GM15510 (cell line): ENCODE data around the gene TRAIP.

Source experiments
- POLR2A ChIP-seq: IDR thresholded peaks from 3 replicates; pipeline ENCODE4 v1.6.1; 2011; ENCODE audit warnings: borderline replicate concordance; ENCODE audit not compliant: insufficient read length; ENCODE audit errors: extremely low read depth

The TRAIP gene

DNA sequence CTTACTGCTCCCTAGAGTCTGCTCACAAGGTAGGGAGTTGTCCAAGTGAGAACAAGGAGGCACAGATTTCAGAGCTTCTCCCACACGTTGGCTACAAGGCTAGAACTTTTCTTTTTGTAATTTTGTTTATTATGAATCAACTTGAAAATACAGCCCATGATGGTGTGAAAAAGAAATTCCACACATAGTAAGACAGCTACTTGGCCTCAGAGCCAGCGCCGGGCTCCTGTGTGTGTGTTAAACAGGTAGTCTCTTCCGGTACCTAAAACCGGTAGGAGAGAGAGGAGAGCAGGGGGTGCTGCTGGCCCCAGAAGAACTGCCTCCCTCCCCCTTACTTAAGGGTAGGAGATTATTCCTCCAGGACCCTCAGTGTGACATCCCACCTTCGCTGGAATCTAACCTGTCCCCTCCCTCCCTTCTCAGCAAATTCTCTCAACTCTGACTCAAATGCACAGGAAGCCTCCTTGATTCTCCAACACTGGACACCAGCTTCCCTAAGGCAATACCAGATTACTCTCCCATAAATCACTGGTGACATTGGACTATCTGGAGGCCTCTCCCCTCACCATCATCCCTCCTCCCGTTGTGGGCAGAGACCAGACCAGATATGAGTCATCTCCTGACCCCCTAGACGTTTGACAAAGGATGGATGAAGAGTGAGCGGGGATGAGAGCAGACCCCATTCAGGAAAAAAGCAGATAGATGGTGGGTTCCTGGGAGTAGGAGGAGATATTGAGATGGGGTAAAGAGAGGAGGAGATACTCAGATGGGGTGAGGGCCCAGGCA, 65.5 kb downstream of the TRAIP start:
- no peak for TF ChIP-seq POLR2A

- no peak for TF ChIP-seq POLR2A
Observed at GRCh38 chr3:49788056-49788455, 68.3 kb downstream of the TRAIP start.

- no peak for TF ChIP-seq POLR2A
Observed at GRCh38 chr3:49787536-49787935, 68.8 kb downstream of the TRAIP start.

DNA sequence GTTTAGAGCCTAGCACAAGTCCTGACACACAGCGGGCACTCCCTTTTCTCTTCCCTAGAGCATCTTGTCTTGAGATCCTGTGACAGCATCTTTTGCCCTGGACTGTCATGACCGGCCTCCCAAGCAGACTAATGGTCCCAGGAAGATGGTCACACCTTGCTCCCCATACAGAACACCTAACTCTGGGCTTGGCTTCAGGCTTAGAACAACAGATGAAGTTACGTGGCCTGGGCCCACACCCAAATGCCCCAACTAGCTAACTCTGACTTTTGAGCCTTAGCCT, 69.2 kb downstream of the TRAIP start:
- TF ChIP-seq POLR2A, result no peak

DNA sequence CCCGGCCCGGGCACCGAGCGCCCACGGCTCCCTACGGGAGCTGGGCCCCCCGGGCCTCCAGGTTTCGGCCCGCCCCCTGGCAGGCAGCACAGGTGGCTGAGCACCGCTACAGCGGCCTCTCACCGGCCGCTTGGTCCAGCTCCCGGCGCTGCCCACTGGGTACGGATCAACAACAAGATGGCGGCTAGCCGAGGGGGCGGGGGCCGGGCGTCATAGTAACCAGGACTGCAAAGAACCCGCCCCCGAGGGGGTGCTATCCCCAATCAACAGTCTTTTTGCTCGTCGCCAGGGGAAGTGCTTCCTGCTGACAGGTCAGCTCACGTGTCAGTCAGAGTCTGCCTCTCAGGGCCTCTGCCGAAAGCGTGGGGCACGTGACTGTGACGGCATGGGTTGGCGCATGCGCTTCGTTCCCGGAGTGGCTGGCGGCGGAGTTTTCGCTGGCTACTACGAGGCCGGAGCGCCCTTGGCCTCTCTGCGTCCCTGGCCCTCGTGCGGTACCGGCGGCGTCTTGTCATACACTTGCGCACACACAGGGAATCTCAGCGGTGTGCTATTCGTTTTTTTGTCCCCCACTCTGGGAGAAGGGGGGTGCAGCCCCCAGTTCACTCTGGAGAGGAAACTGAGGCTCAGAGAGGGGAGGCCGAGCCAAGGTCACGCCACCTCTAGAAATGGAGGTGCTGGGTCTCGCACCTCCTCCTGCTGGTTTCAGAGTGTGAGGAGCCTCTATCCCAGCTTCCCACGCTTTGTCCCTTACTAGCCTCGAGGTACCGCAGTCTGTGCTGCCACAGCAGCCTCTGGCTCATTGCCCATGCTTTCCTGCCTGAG, 69.8 kb downstream of the TRAIP start, which contains the start of gene IP6K1:
Gene IP6K1, minus strand, starts transcription at position 186 of the 825 bp plus-strand sequence. CDS start 38,502 bp downstream, outside the sequence.
- TF ChIP-seq POLR2A, result peak; percentile 93

- TF ChIP-seq POLR2A, result no peak
Observed at GRCh38 chr3:49785565-49786356, 70.6 kb downstream of the TRAIP start.

- no peak for TF ChIP-seq POLR2A
Observed at GRCh38 chr3:49781415-49782199, 74.8 kb downstream of the TRAIP start.

DNA sequence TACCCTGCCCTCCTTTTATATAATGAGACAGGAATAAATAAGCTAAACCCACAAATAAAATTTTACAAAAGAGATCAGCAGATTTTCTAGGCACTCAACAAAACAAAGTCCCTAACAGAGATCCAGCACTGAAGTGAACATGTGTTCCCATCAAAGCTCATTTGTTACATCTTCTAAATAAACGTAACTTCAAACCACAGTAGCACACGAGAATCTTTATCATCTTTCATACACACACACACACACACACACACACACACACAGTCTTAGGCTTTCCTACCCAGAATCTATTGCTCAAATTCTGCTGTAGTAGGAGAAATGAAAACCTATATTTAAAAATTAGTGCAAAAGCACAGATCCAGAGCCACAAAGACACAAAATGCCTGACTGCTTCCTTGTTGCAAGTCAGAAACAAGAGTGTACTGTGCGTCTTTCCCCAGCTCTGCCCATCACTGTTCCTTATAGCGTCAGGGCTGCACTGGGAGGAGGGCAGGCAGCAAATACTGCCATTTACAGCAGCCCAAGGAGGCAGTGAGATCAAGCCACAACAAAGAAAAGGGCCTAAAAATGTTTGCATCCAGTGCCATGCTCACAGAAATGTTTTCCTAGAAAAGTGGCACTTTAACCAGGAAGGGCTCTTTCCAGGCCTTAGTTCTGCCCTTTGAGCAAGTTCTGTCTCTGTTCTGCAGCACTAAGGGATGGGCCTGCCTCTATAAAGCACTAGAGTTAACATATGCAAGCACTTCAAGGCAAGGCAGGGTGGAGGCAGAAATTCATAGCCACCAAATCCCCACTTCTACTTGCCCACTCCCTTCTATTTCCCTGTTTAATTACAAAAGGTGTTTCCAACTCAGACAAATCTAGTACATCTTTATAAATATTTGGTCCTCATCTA, 76.0 kb downstream of the TRAIP start:
- no peak for TF ChIP-seq POLR2A

DNA sequence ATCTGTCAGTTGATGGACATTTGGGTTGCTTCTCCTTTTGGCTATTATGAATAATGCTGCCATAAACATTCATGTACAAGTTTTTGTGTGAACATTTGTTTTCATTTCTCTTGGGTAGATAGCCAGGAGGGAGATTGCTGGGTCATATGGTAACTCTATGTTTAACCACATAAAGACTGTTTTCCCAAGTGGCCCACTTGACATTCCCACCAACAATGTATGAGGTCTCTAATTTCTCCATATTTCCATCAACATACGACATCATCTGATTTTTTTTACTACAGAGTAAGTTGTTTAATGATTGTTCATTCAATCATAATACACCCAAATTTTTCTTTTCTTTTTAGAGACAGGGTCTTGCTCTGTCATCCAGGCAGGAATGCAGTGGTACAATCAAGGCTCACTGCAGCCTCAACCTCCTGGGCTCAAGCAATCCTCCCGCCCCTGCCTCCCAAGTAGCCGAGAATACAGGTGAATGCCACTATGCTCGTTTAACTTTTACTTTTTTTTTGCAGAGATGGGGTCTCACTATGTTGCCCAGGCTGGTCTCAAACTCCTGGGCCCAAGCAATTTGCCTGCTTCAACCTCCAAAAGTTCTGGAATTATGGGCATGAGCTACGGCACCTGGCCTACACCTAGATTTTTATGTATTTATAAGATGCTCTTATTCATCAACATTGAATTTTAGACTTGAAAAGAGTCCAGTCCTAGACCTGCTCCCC, 76.8 kb downstream of the TRAIP start:
- TF ChIP-seq POLR2A, result no peak
